ENCODE results near the gene BTBD2. TPM values are rescaled to one million over a fixed set of nuclear protein-coding genes. Genes with fewer than 3 reads are reported as not detected.

BTBD2 gene
- total RNA-seq, 1 experiment from 2014 or later, result 110 TPM

- Histone ChIP-seq H3K23me2 (ENCODE audit: insufficient read length, low read depth, low read length, poor library complexity, severe bottlenecking) (peaks cover 4% of the 10 kb centered on the region), H2BK15ac (ENCODE audit: low read depth, low read length) (no peak overlapping the region), H2BK120ac (ENCODE audit: low read depth, low read length, poor library complexity, severe bottlenecking) (no peak overlapping the region), H3K14ac (ENCODE audit: insufficient read depth, low read length) (no peak overlapping the region), H2AK5ac (ENCODE audit: insufficient read length, low read length) (no peak overlapping the region), H3K18ac (ENCODE audit: insufficient read length, low read depth, low read length) (no peak overlapping the region), H2BK5ac (ENCODE audit: insufficient read length, low read length) (no peak overlapping the region), H2BK12ac (ENCODE audit: insufficient read length, low read depth, low read length) (no peak overlapping the region), H3K4me1 (ENCODE audit: insufficient read depth, low read length) (no peaks in the 10 kb centered on the region), H2BK20ac (ENCODE audit: low read depth, low read length, poor library complexity, severe bottlenecking) (no peak overlapping the region), H3K4me2 (ENCODE audit: insufficient read depth, insufficient read length, low read length) (no peak overlapping the region), H4K20me1 (ENCODE audit: control insufficient read depth, insufficient read depth, insufficient read length) (no peaks in the 10 kb centered on the region), H4K91ac (ENCODE audit: insufficient read length, low read depth, low read length) (no peak overlapping the region), H3K23ac (ENCODE audit: insufficient read length, low read depth, low read length) (no peak overlapping the region), H3T11ph (ENCODE audit: low read length) (no peak overlapping the region), H3K27me3 (ENCODE audit: insufficient read depth, low read length) (no peaks in the 10 kb centered on the region), H2AFZ (ENCODE audit: low read length) (no peak overlapping the region), H3K79me1 (ENCODE audit: insufficient read depth, low read depth, low read length, poor library complexity, severe bottlenecking) (no peaks in the 10 kb centered on the region), H3K4ac (ENCODE audit: low read depth, low read length) (no peak overlapping the region), H3K56ac (ENCODE audit: insufficient read length, low read depth, low read length) (no peak overlapping the region), H3K27ac (ENCODE audit: insufficient read length, low read depth, low read length) (no peak overlapping the region), H3K79me2 (ENCODE audit: insufficient read depth, low read length) (no peaks in the 10 kb centered on the region; the same call in 1 of the 2 replicates), H3K9me3 (ENCODE audit: control insufficient read depth, low read depth, low read length) (no peaks in the 10 kb centered on the region), H4K8ac (replicated peaks; ENCODE audit: insufficient read length, low read depth, low read length) (no peak overlapping the region), H3K9ac (ENCODE audit: extremely low read depth, insufficient read length, low read length) (no peak overlapping the region), H4K5ac (ENCODE audit: insufficient read length, low read depth, low read length) (no peak overlapping the region)
- H3K27me3 Mint-ChIP-seq (ENCODE audit: low read depth), result no peaks in the 10 kb centered on the region
- H3K27ac Mint-ChIP-seq, result peak overlapping the region in 1 of 3 experiments; percentile 40; a peak in 1 of 7 replicates
- TF ChIP-seq CTCF (conservative IDR thresholded peaks at IDR 0.05), result no peak
- H3K4me3 Mint-ChIP-seq, result no peak overlapping the region
- no CpG with 5 or more reads among the region's 12 CpGs for WGBS (ENCODE audit: extremely low coverage, insufficient read length, low lambda C conversion rate)
- peaks cover 22 to 33% (median 32%) of the 10 kb centered on the region in 3 experiments; a peak in 6 of 7 replicates for H3K36me3 Mint-ChIP-seq (ENCODE audit: insufficient read depth in 1 of 3, low read depth in 3 of 3)
- DNase-seq, result no peak
- peaks cover 5 to 13% of the 10 kb centered on the region in 2 experiments; a peak in 3 of 4 replicates for H3K4me1 Mint-ChIP-seq
- H3K9me3 Mint-ChIP-seq, result no peaks in the 10 kb centered on the region; a peak in 2 of 5 replicates
Observed at GRCh38 chr19:2011169-2011568, 4.3 kb downstream of the BTBD2 start.
